ENCODE results near the gene CAST.

The CAST gene

GRCh38 chr5:96768708-96769251 is 106.6 kb downstream of the CAST start:
- TF ChIP-seq GATA2 (IDR thresholded peaks at IDR 0.05; ENCODE audit: low read depth, low read length) (no peak), GATA3 (IDR thresholded peaks at IDR 0.05; ENCODE audit: low read depth, low read length) (no peak)

- TF ChIP-seq GATA2 (IDR thresholded peaks at IDR 0.05; ENCODE audit: low read depth, low read length), result no peak
- no peak for TF ChIP-seq GATA3 (IDR thresholded peaks at IDR 0.05; ENCODE audit: low read depth, low read length)
These were observed 109.2 kb downstream of the CAST start for GRCh38 chr5:96771395-96771794.

- no peak for TF ChIP-seq GATA2 (IDR thresholded peaks at IDR 0.05; ENCODE audit: low read depth, low read length)
- no peak for TF ChIP-seq GATA3 (IDR thresholded peaks at IDR 0.05; ENCODE audit: low read depth, low read length)
These were observed 109.9 kb downstream of the CAST start for GRCh38 chr5:96772111-96772510.

GRCh38 chr5:96772542-96772941 is 110.4 kb downstream of the CAST start:
- TF ChIP-seq GATA2 (IDR thresholded peaks at IDR 0.05; ENCODE audit: low read depth, low read length), result no peak
- TF ChIP-seq GATA3 (IDR thresholded peaks at IDR 0.05; ENCODE audit: low read depth, low read length), result no peak

GRCh38 chr5:96775050-96775449 is 112.9 kb downstream of the CAST start:
- TF ChIP-seq GATA3 (IDR thresholded peaks at IDR 0.05; ENCODE audit: low read depth, low read length) (no peak), GATA2 (IDR thresholded peaks at IDR 0.05; ENCODE audit: low read depth, low read length) (no peak)

GRCh38 chr5:96775689-96776088 is 113.5 kb downstream of the CAST start:
- TF ChIP-seq GATA3 (IDR thresholded peaks at IDR 0.05; ENCODE audit: low read depth, low read length), result no peak
- TF ChIP-seq GATA2 (IDR thresholded peaks at IDR 0.05; ENCODE audit: low read depth, low read length), result no peak

- TF ChIP-seq GATA2 (IDR thresholded peaks at IDR 0.05; ENCODE audit: low read depth, low read length) (no peak), GATA3 (IDR thresholded peaks at IDR 0.05; ENCODE audit: low read depth, low read length) (no peak)
These were observed 114.4 kb downstream of the CAST start for GRCh38 chr5:96776621-96777020.

- TF ChIP-seq GATA3 (IDR thresholded peaks at IDR 0.05; ENCODE audit: low read depth, low read length) (no peak), GATA2 (IDR thresholded peaks at IDR 0.05; ENCODE audit: low read depth, low read length) (no peak)
These were observed 116.2 kb downstream of the CAST start for GRCh38 chr5:96778409-96778808.

- TF ChIP-seq GATA2 (IDR thresholded peaks at IDR 0.05; ENCODE audit: low read depth, low read length), result no peak
- TF ChIP-seq GATA3 (IDR thresholded peaks at IDR 0.05; ENCODE audit: low read depth, low read length), result no peak
These were observed 118.5 kb downstream of the CAST start for GRCh38 chr5:96780626-96781025.

- TF ChIP-seq GATA2 (IDR thresholded peaks at IDR 0.05; ENCODE audit: low read depth, low read length) (no peak), GATA3 (IDR thresholded peaks at IDR 0.05; ENCODE audit: low read depth, low read length) (no peak)
These were observed 119.1 kb downstream of the CAST start for GRCh38 chr5:96781031-96781971.

GRCh38 chr5:96783326-96783725 is 121.2 kb downstream of the CAST start:
- no peak for TF ChIP-seq GATA3 (IDR thresholded peaks at IDR 0.05; ENCODE audit: low read depth, low read length)
- no peak for TF ChIP-seq GATA2 (IDR thresholded peaks at IDR 0.05; ENCODE audit: low read depth, low read length)

- no peak for TF ChIP-seq GATA2 (IDR thresholded peaks at IDR 0.05; ENCODE audit: low read depth, low read length)
- no peak for TF ChIP-seq GATA3 (IDR thresholded peaks at IDR 0.05; ENCODE audit: low read depth, low read length)
These were observed 123.3 kb downstream of the CAST start for GRCh38 chr5:96785326-96786109.

GRCh38 chr5:96788112-96788749 is 126.1 kb downstream of the CAST start:
- TF ChIP-seq GATA3 (IDR thresholded peaks at IDR 0.05; ENCODE audit: low read depth, low read length) (no peak), GATA2 (IDR thresholded peaks at IDR 0.05; ENCODE audit: low read depth, low read length) (no peak)

- TF ChIP-seq GATA3 (IDR thresholded peaks at IDR 0.05; ENCODE audit: low read depth, low read length) (no peak), GATA2 (IDR thresholded peaks at IDR 0.05; ENCODE audit: low read depth, low read length) (no peak)
These were observed 127.7 kb downstream of the CAST start for GRCh38 chr5:96789794-96790330.

Data from SH-SY5Y (cell line).